ENCODE measurements around the gene RPS6KA1.

DNA sequence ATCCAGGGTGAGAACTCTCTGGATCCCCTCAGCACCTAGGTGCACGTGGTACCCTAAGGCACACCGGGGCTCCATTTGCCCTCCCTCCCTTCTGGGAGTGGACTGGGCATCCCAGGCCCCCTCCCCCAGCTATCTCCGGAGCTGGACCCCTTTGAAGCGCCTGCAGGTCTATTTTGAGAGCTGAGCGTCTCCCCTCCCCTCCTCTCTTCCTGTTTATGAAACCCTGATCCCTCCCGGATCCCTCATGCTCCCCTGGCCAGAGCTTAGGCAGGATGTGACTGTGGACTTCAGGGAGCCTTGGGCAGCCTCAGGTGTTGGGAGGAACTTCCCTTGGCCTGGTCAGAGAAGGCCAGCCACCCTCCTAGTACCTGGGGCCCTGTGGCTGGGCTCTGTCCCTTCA is 10.2 kb downstream of the RPS6KA1 start:
- TF ChIP-seq, protein P1, sequence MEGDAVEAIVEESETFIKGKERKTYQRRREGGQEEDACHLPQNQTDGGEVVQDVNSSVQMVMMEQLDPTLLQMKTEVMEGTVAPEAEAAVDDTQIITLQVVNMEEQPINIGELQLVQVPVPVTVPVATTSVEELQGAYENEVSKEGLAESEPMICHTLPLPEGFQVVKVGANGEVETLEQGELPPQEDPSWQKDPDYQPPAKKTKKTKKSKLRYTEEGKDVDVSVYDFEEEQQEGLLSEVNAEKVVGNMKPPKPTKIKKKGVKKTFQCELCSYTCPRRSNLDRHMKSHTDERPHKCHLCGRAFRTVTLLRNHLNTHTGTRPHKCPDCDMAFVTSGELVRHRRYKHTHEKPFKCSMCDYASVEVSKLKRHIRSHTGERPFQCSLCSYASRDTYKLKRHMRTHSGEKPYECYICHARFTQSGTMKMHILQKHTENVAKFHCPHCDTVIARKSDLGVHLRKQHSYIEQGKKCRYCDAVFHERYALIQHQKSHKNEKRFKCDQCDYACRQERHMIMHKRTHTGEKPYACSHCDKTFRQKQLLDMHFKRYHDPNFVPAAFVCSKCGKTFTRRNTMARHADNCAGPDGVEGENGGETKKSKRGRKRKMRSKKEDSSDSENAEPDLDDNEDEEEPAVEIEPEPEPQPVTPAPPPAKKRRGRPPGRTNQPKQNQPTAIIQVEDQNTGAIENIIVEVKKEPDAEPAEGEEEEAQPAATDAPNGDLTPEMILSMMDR (conservative IDR thresholded peaks at IDR 0.05), result no peak
- no peak for TF ChIP-seq EZH2 (IDR thresholded peaks at IDR 0.05; ENCODE audit: low read depth)
